SK-N-SH treated with all-trans-retinoic acid at 6 μM for 48 hours (cell line): Measurements from ENCODE around the gene ACTC1.

ENCODE experiments used
- ATAC-seq: fragments of 200-7000 bp; cut with Tn5 transposase; 3 replicates; pipeline ENCODE4 v1.9.1; 2020; ENCODE audit warnings: mild to moderate bottlenecking, moderate library complexity
- ARNTL ChIP-seq: fragments of 450-650 bp; formaldehyde crosslinking; IDR thresholded peaks from 2 replicates; pipeline ENCODE4 v1.5.0; 2020; ENCODE audit warnings: low read depth, mild to moderate bottlenecking, moderate library complexity, borderline replicate concordance
- BACH2 ChIP-seq: fragments of 250-450 bp; sonication (Bioruptor Pico); IDR thresholded peaks from 2 replicates; pipeline ENCODE4 v1.9.0; 2021; ENCODE audit warnings: mild to moderate bottlenecking, borderline replicate concordance
- CSRNP3 ChIP-seq: fragments of 250-450 bp; sonication (Bioruptor Pico); IDR thresholded peaks from 2 replicates; pipeline ENCODE4 v1.5.1; 2021; ENCODE audit warnings: mild to moderate bottlenecking, moderate library complexity
- ESRRG ChIP-seq: fragments of 250-450 bp; sonication (Bioruptor Pico); IDR thresholded peaks from 2 replicates; pipeline ENCODE4 v1.6.1; 2021; ENCODE audit warnings: mild to moderate bottlenecking
- GLIS3 ChIP-seq: fragments of 250-450 bp; sonication (Bioruptor Pico); IDR thresholded peaks from 2 replicates; pipeline ENCODE4 v1.5.0; 2020; ENCODE audit warnings: mild to moderate bottlenecking, moderate library complexity
- ISL1 ChIP-seq: fragments of 250-450 bp; sonication (Bioruptor Pico); IDR thresholded peaks from 2 replicates; pipeline ENCODE4 v2.1.2; 2022; ENCODE audit warnings: mild to moderate bottlenecking, moderate library complexity
- OSR1 ChIP-seq: fragments of 250-450 bp; sonication (Bioruptor Pico); IDR thresholded peaks from 2 replicates; pipeline ENCODE4 v1.8.0; 2022; ENCODE audit warnings: moderate library complexity, mild to moderate bottlenecking, inconsistent platforms
- POU6F1 ChIP-seq: fragments of 250-450 bp; sonication (Bioruptor Pico); IDR thresholded peaks from 2 replicates; pipeline ENCODE4 v1.8.0; 2021; ENCODE audit warnings: low read depth, mild to moderate bottlenecking, moderate library complexity, borderline replicate concordance
- PPARA ChIP-seq: fragments of 250-450 bp; sonication (Bioruptor Pico); IDR thresholded peaks from 2 replicates; pipeline ENCODE4 v1.5.0; 2020; ENCODE audit warnings: mild to moderate bottlenecking, borderline replicate concordance
- RARB ChIP-seq: fragments of 250-450 bp; sonication (Bioruptor Pico); IDR thresholded peaks from 2 replicates; pipeline ENCODE4 v1.8.0; 2021; ENCODE audit warnings: mild to moderate bottlenecking, moderate library complexity
- SNAI2 ChIP-seq: fragments of 250-450 bp; sonication (Bioruptor Pico); IDR thresholded peaks from 2 replicates; pipeline ENCODE4 v1.5.0; 2020; ENCODE audit warnings: mild to moderate bottlenecking, moderate library complexity
- TCF4 ChIP-seq: fragments of 250-450 bp; sonication (Bioruptor Pico); IDR thresholded peaks from 2 replicates; pipeline ENCODE4 v1.8.0; 2021; ENCODE audit warnings: mild to moderate bottlenecking, moderate library complexity, borderline replicate concordance
- TOX ChIP-seq: fragments of 250-450 bp; sonication (Bioruptor Pico); IDR thresholded peaks from 2 replicates; pipeline ENCODE4 v1.8.0; 2021; ENCODE audit warnings: mild to moderate bottlenecking, moderate library complexity, borderline replicate concordance
- ZFP3 ChIP-seq: fragments of 250-450 bp; sonication (Bioruptor Pico); IDR thresholded peaks from 2 replicates; pipeline ENCODE4 v1.5.0; 2020; ENCODE audit warnings: mild to moderate bottlenecking, moderate library complexity
- ZFP30 ChIP-seq: fragments of 450-650 bp; formaldehyde crosslinking; IDR thresholded peaks from 2 replicates; pipeline ENCODE4 v1.5.0; 2022; ENCODE audit warnings: mild to moderate bottlenecking, moderate library complexity
- ZNF565 ChIP-seq: fragments of 450-650 bp; formaldehyde crosslinking; conservative IDR thresholded peaks from 2 replicates; pipeline ENCODE4 v1.5.0; 2020; ENCODE audit warnings: low read depth, mild to moderate bottlenecking, moderate library complexity
- ZNF8 ChIP-seq: fragments of 450-650 bp; formaldehyde crosslinking; IDR thresholded peaks from 2 replicates; pipeline ENCODE4 v1.5.0; 2020; ENCODE audit warnings: mild to moderate bottlenecking, moderate library complexity
- TF ChIP-seq, protein P1 (sequence below): fragments of 250-450 bp; sonication (Bioruptor Pico); IDR thresholded peaks from 2 replicates; pipeline ENCODE4 v1.5.0; 2020; ENCODE audit warnings: mild to moderate bottlenecking, moderate library complexity
- TF ChIP-seq, protein P2 (sequence below): fragments of 250-450 bp; sonication (Bioruptor Pico); IDR thresholded peaks from 2 replicates; pipeline ENCODE4 v1.8.0; 2020; ENCODE audit warnings: mild to moderate bottlenecking, moderate library complexity, borderline replicate concordance

The ACTC1 gene

GRCh38 chr15:34794590-34795206 lies 651 bp downstream of the ACTC1 start:
- TF ChIP-seq POU6F1 (CRISPR knock-in tag) (no peak), ISL1 (CRISPR knock-in tag) (no peak), ZFP3 (CRISPR knock-in tag) (no peak), ZNF8 (no peak), GLIS3 (CRISPR knock-in tag) (no peak), TOX (CRISPR knock-in tag) (no peak)
- ATAC-seq: no peak

- ATAC-seq: no peak
- TF ChIP-seq RARB (CRISPR knock-in tag) (no peak), OSR1 (CRISPR knock-in tag) (no peak), POU6F1 (CRISPR knock-in tag) (no peak), ARNTL (CRISPR knock-in tag) (no peak), ZFP30 (CRISPR knock-in tag) (no peak), GLIS3 (CRISPR knock-in tag) (no peak), ISL1 (CRISPR knock-in tag) (no peak), CSRNP3 (CRISPR knock-in tag) (no peak), ZNF565 (CRISPR knock-in tag) (no peak), SNAI2 (no peak), BACH2 (no peak), TCF4 (CRISPR knock-in tag) (no peak), PPARA (CRISPR knock-in tag) (no peak), TOX (CRISPR knock-in tag) (no peak), ZFP3 (CRISPR knock-in tag) (no peak), ESRRG (no peak)
- TF ChIP-seq, protein P1, sequence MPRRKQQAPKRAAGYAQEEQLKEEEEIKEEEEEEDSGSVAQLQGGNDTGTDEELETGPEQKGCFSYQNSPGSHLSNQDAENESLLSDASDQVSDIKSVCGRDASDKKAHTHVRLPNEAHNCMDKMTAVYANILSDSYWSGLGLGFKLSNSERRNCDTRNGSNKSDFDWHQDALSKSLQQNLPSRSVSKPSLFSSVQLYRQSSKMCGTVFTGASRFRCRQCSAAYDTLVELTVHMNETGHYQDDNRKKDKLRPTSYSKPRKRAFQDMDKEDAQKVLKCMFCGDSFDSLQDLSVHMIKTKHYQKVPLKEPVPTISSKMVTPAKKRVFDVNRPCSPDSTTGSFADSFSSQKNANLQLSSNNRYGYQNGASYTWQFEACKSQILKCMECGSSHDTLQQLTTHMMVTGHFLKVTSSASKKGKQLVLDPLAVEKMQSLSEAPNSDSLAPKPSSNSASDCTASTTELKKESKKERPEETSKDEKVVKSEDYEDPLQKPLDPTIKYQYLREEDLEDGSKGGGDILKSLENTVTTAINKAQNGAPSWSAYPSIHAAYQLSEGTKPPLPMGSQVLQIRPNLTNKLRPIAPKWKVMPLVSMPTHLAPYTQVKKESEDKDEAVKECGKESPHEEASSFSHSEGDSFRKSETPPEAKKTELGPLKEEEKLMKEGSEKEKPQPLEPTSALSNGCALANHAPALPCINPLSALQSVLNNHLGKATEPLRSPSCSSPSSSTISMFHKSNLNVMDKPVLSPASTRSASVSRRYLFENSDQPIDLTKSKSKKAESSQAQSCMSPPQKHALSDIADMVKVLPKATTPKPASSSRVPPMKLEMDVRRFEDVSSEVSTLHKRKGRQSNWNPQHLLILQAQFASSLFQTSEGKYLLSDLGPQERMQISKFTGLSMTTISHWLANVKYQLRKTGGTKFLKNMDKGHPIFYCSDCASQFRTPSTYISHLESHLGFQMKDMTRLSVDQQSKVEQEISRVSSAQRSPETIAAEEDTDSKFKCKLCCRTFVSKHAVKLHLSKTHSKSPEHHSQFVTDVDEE (CRISPR knock-in tag): no peak
- TF ChIP-seq, protein P2, sequence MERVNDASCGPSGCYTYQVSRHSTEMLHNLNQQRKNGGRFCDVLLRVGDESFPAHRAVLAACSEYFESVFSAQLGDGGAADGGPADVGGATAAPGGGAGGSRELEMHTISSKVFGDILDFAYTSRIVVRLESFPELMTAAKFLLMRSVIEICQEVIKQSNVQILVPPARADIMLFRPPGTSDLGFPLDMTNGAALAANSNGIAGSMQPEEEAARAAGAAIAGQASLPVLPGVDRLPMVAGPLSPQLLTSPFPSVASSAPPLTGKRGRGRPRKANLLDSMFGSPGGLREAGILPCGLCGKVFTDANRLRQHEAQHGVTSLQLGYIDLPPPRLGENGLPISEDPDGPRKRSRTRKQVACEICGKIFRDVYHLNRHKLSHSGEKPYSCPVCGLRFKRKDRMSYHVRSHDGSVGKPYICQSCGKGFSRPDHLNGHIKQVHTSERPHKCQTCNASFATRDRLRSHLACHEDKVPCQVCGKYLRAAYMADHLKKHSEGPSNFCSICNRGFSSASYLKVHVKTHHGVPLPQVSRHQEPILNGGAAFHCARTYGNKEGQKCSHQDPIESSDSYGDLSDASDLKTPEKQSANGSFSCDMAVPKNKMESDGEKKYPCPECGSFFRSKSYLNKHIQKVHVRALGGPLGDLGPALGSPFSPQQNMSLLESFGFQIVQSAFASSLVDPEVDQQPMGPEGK (CRISPR knock-in tag): no peak
Observed at GRCh38 chr15:34793901-34794300, 1.4 kb downstream of the ACTC1 start.

- no peak for ATAC-seq
- TF ChIP-seq ZNF8 (no peak), CSRNP3 (CRISPR knock-in tag) (no peak), BACH2 (no peak), POU6F1 (CRISPR knock-in tag) (no peak), ISL1 (CRISPR knock-in tag) (no peak), ZNF565 (CRISPR knock-in tag) (no peak), SNAI2 (no peak), RARB (CRISPR knock-in tag) (no peak), ZFP30 (CRISPR knock-in tag) (no peak), ZFP3 (CRISPR knock-in tag) (no peak), PPARA (CRISPR knock-in tag) (no peak)
- TF ChIP-seq, protein P2 (CRISPR knock-in tag): no peak
Observed at GRCh38 chr15:34793071-34793470, 2.3 kb downstream of the ACTC1 start.
